Kidney (tissue), 14 donors: ENCODE results near the gene TMEM205. TPM values are rescaled to one million over a fixed set of nuclear protein-coding genes. Genes with fewer than 3 reads are reported as not detected.

Source experiments
- DNase-seq, 5 donors: peaks; one replicate each; pipeline ENCODE4 v3.0.0-alpha.2; 2013 to 2020
- FAIRE-seq: peaks from 2 replicates; lab custom pipeline; 2012; peaks lifted over from hg19 to GRCh38; lab: Jason Lieb, UNC
- H3K27ac ChIP-seq, 2 donors: one replicate each; pipeline ENCODE4 v1.7.0; 2013; ENCODE audit warnings: low read depth in 2 of 2, low read length in 2 of 2, inconsistent platforms in 1 of 2
- H3K27me3 ChIP-seq: one replicate; pipeline ENCODE4 v1.7.1; 2013; ENCODE audit warnings: low read length, inconsistent platforms; ENCODE audit not compliant: control insufficient read depth, insufficient read depth
- H3K36me3 ChIP-seq, 3 donors: one replicate each; pipeline versions ENCODE4 v1.7.0 to v1.7.1; 2013; ENCODE audit warnings: low read length in 3 of 3, control low read depth in 1 of 3, inconsistent platforms in 1 of 3; ENCODE audit not compliant: insufficient read depth in 3 of 3, control insufficient read depth in 2 of 3
- H3K4me1 ChIP-seq, 3 donors: one replicate each; pipeline versions ENCODE4 v1.7.0 to v1.7.1; 2013; ENCODE audit warnings: low read length in 3 of 3, inconsistent platforms in 1 of 3, low read depth in 1 of 3; ENCODE audit not compliant: control insufficient read depth in 2 of 3, insufficient read depth in 2 of 3
- H3K4me3 ChIP-seq, 3 donors: one replicate each; pipeline versions ENCODE4 v1.7.0 to v1.8.1; 2013; ENCODE audit warnings: low read length in 3 of 3, control low read depth in 1 of 3, inconsistent platforms in 1 of 3
- H3K9ac ChIP-seq, 3 donors: one replicate each; pipeline versions ENCODE4 v1.7.0 to v1.7.1; 2013; ENCODE audit warnings: low read length in 3 of 3, control low read depth in 1 of 3, inconsistent platforms in 1 of 3
- H3K9me3 ChIP-seq, 3 donors: one replicate each; pipeline versions ENCODE4 v1.7.0 to v1.7.1; 2013; ENCODE audit warnings: low read length in 3 of 3, control low read depth in 1 of 3, inconsistent platforms in 1 of 3; ENCODE audit not compliant: control insufficient read depth in 2 of 3, insufficient read depth in 1 of 3
- intact Hi-C: fragments of 100-400 bp; cut with DNase I; formaldehyde crosslinking; loops from one replicate; pipeline ENCODE4 v1.11.1; 2022
- polyA plus RNA-seq: library from polyadenylated mRNA; stranded (reverse); fragments of 350-450 nt; fragmentation: Illumina TruSeq; extraction: RNeasy Lipid Tissue Mini Kit (QIAGEN cat#74804); gene quantifications from one replicate; pipeline ENCODE4 v1.2.3, GENCODE V29; 2014; ENCODE audit warnings: low read depth, low replicate concordance; ENCODE audit not compliant: insufficient read depth
- total RNA-seq: library from RNA; stranded (reverse); fragmentation: NEBNext Ultra II Directional; extraction: Animal tissue kit (Norgen Biotek cat#: 25700); gene quantifications from one replicate; pipeline ENCODE4 v1.2.1, GENCODE V29; 2021
- TF ChIP-seq, protein P1 (sequence below): IDR thresholded peaks from 3 replicates; pipeline ENCODE4 v1.5.1; 2012; ENCODE audit warnings: mild to moderate bottlenecking, moderate library complexity, borderline replicate concordance; ENCODE audit not compliant: insufficient read depth; ENCODE audit errors: extremely low read depth
- donor health status: control.
- donor health status: control.
- donor health status: control.
- donor health status: control.
- donor health status: control.
- donor health status: DM: yes; HTN: yes; CAD: no.
- donor health status: Normal renal cell carcinoma (clear cell type).

Gene TMEM205
- total and polyA plus RNA-seq, 2 donors from 2014 or later: 150 to 417 TPM

DNA sequence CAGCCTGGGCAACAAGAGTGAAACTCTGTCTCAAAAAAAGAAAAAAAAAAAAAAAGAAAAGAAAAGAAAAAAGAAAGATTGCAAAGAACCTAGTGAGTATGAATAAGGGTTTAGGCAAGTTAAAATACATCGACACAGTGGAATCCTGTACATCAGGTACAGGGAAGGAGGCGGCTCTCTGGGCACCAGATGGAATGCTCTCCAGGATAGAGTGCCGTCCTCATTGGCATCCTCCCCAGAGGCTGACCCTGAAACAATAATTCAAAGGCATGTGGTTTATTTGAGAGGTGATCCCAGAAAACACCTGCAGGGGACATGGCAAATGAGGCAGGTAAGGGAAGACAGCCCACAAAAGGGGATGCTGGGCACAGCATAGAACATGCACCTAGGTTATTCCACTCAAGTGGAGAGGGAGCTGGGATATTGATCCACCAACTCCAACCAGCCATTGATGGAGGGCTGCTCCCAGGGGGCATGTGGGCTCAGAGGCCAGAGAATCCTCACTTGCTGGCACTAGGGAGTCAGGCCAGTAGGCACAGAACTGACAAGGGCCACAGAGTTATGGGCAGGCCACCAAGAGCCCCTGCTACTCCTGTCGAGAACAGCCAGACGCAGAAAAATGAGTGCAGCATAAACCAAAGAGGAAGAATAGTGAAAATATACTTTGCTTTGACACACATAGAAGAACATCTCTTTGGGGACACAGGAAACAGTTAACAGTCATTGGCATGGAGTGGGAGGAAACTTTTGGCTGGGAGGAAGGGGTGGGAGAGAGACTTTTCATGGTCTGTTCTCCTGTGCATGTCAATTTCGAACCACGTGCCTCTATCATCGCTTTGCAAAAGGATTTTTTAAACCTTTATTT, 45.9 kb downstream of the TMEM205 start:
- TF ChIP-seq, protein P1, sequence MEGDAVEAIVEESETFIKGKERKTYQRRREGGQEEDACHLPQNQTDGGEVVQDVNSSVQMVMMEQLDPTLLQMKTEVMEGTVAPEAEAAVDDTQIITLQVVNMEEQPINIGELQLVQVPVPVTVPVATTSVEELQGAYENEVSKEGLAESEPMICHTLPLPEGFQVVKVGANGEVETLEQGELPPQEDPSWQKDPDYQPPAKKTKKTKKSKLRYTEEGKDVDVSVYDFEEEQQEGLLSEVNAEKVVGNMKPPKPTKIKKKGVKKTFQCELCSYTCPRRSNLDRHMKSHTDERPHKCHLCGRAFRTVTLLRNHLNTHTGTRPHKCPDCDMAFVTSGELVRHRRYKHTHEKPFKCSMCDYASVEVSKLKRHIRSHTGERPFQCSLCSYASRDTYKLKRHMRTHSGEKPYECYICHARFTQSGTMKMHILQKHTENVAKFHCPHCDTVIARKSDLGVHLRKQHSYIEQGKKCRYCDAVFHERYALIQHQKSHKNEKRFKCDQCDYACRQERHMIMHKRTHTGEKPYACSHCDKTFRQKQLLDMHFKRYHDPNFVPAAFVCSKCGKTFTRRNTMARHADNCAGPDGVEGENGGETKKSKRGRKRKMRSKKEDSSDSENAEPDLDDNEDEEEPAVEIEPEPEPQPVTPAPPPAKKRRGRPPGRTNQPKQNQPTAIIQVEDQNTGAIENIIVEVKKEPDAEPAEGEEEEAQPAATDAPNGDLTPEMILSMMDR: no peak
- Histone ChIP-seq H3K4me1 (no peaks in the 10 kb centered on the region), H3K9ac (no peak overlapping the region), H3K4me3 (no peak overlapping the region), H3K27me3 (no peaks in the 10 kb centered on the region), H3K9me3 (no peaks in the 10 kb centered on the region), H3K27ac (no peak overlapping the region), H3K36me3 (no peaks in the 10 kb centered on the region)
- intact Hi-C loops: no loop called here
- DNase-seq (no peak), FAIRE-seq (no peak)

DNA sequence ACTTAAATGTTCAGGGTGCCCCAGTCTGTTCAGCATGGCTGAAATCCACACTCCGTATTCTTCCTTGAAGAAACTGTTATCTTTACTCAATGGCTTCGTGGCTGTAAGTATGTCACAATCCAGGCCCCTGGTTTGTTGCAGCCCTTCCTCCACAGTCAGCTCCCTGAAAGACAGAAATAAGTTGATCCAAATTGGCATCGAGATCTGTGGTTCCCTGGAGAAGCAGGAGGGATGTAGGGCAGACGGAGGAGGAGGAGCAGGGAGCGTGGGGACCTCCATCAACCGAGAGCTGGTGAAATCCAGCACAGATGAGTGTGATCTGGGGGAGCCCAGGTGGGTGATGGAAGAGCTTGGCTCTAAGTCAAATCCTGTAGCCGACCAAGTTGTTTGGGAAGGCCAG, 49.8 kb downstream of the TMEM205 start:
- Histone ChIP-seq H3K27me3 (no peaks in the 10 kb centered on the region), H3K36me3 (no peaks in the 10 kb centered on the region), H3K9ac (no peak overlapping the region), H3K4me1 (peaks cover 0 to 3% (median 0%) of the 10 kb centered on the region in 3 donors), H3K27ac (no peak overlapping the region), H3K9me3 (no peaks in the 10 kb centered on the region), H3K4me3 (no peak overlapping the region)
- intact Hi-C loops: no loop called here
- FAIRE-seq (no peak), DNase-seq (no peak)
- TF ChIP-seq, protein P1: no peak

GRCh38 chr19:11295665-11296245, 50.3 kb downstream of the TMEM205 start, which contains the start of gene TSPAN16:
TSPAN16 (plus strand) TSS chr19:11296160; CDS start chr19:11296298, 138 bp downstream.
- no peaks in the 10 kb centered on the region for H3K9me3 ChIP-seq
- DNase-seq: no peak
- no peaks in the 10 kb centered on the region for H3K27me3 ChIP-seq
- intact Hi-C loops: no loop called here
- H3K4me1 ChIP-seq: peaks cover 0 to 3% (median 0%) of the 10 kb centered on the region in 3 donors
- no peak for FAIRE-seq
- no peaks in the 10 kb centered on the region for H3K36me3 ChIP-seq
- no peak within 1 kb of the TSS for H3K9ac ChIP-seq
- H3K4me3 ChIP-seq: no peak within 1 kb of the TSS
- no peak within 1 kb of the TSS for H3K27ac ChIP-seq
- TF ChIP-seq, protein P1: no peak
